Esophagus mucosa (tissue), 1 donor: Measurements from ENCODE around the gene FASN. TPM values are rescaled to one million over a fixed set of nuclear protein-coding genes. Genes with fewer than 3 reads are reported as not detected.
"Not testable (repeated sequence)": the region's sequence is repeated elsewhere in the genome, so short reads cannot be mapped to it uniquely, and the experiment has no call there.

Experiments used
- ATAC-seq: fragments of 200-7000 bp; cut with Tn5 transposase; one replicate; pipeline ENCODE4 v1.9.1; 2020
- total RNA-seq: library from RNA; stranded (reverse); gene quantifications from one replicate; pipeline ENCODE4 v1.2.4, GENCODE V29; 2023
- donor health status: DM: yes; HTN: yes; CAD: no.

Gene FASN
- total RNA-seq, 1 donor from 2014 or later: 352 TPM

GRCh38 chr17:82038796-82039409 is 59.1 kb downstream of the FASN start:
- ATAC-seq: not testable (repeated sequence)

- no peak for ATAC-seq
Measured at GRCh38 chr17:82037889-82038195, 60.2 kb downstream of the FASN start.

GRCh38 chr17:82037092-82037888 is 60.7 kb downstream of the FASN start, which contains the start of gene DCXR:
TSS of gene DCXR (minus strand) at chr17:82037697. CDS start at chr17:82037682, 15 bp downstream.
- peak; percentile 92 for ATAC-seq

GRCh38 chr17:82036634-82037091 is 61.4 kb downstream of the FASN start:
- ATAC-seq: peak; percentile 2

GRCh38 chr17:82035956-82036633 is 61.9 kb downstream of the FASN start:
- no peak for ATAC-seq

GRCh38 chr17:82035488-82035887 is 62.5 kb downstream of the FASN start:
- no peak for ATAC-seq

GRCh38 chr17:82034371-82035011 is 63.5 kb downstream of the FASN start:
- ATAC-seq: no peak

- no peak for ATAC-seq
Measured at GRCh38 chr17:82033359-82034085, 64.5 kb downstream of the FASN start.

GRCh38 chr17:82031885-82032627 is 66.0 kb downstream of the FASN start:
- ATAC-seq: peak; percentile 54

GRCh38 chr17:82031303-82031884 is 66.6 kb downstream of the FASN start, which contains the start of gene RAC3:
TSS of gene RAC3 (plus strand) at chr17:82031678. CDS start at chr17:82031762, 84 bp downstream.
- no peak for ATAC-seq

- peak; percentile 74 for ATAC-seq
Measured at GRCh38 chr17:82030470-82031302, 67.3 kb downstream of the FASN start.

- ATAC-seq: no peak
Measured at GRCh38 chr17:82029990-82030469, 68.0 kb downstream of the FASN start.

- no peak for ATAC-seq
Measured at GRCh38 chr17:82029391-82029790, 68.6 kb downstream of the FASN start.

- no peak for ATAC-seq
Measured at GRCh38 chr17:82028966-82029365, 69.1 kb downstream of the FASN start.

Other genes with a start within 250 kb of the FASN start
- gene P4HB, start 237.7 kb downstream of the FASN start, total RNA-seq: 812 TPM
- 300 TPM for gene ARHGDIA, start 226.9 kb downstream of the FASN start, total RNA-seq
- 68.9 TPM for gene ALYREF, start 206.7 kb downstream of the FASN start, total RNA-seq
- 113 TPM for gene ANAPC11, start 206.5 kb downstream of the FASN start, total RNA-seq
- 0.24 TPM for gene NPB, start 196.0 kb downstream of the FASN start, total RNA-seq
- gene PCYT2, start 186.8 kb downstream of the FASN start, total RNA-seq: 36.7 TPM
- gene SIRT7, start 180.1 kb downstream of the FASN start, total RNA-seq: 46.2 TPM
- 12.3 TPM for gene MAFG, start 170.5 kb downstream of the FASN start, total RNA-seq
- gene PYCR1, start 160.9 kb downstream of the FASN start, total RNA-seq: 28.9 TPM
- gene MYADML2, start 151.0 kb downstream of the FASN start, total RNA-seq: not detected
- gene NOTUM, start 137.0 kb downstream of the FASN start, total RNA-seq: not detected
- gene ASPSCR1, start 120.6 kb downstream of the FASN start, total RNA-seq: 19.0 TPM
- gene CENPX, start 75.4 kb downstream of the FASN start, total RNA-seq: 71.8 TPM
- gene LRRC45, start 74.9 kb downstream of the FASN start, total RNA-seq: 8.4 TPM
- gene RAC3, start 66.6 kb downstream of the FASN start, total RNA-seq: 6.2 TPM
- gene DCXR, start 60.5 kb downstream of the FASN start, total RNA-seq: 138 TPM
- 21.6 TPM for gene RFNG, start 46.4 kb downstream of the FASN start, total RNA-seq
- gene GPS1, start 46.3 kb downstream of the FASN start, total RNA-seq: 59.3 TPM
- gene DUS1L, start 32.4 kb downstream of the FASN start, total RNA-seq: 78.4 TPM
- 23.2 TPM for gene CCDC57, start 114.6 kb upstream of the FASN start, total RNA-seq
- gene SLC16A3, start 130.8 kb upstream of the FASN start, total RNA-seq: 50.0 TPM
- gene CSNK1D, start 175.5 kb upstream of the FASN start, total RNA-seq: 65.7 TPM
- 0.80 TPM for gene CD7, start 219.4 kb upstream of the FASN start, total RNA-seq
- gene SECTM1, start 235.5 kb upstream of the FASN start, total RNA-seq: 6.3 TPM